ENCODE data around the gene SIN3A. TPM values are rescaled to one million over a fixed set of nuclear protein-coding genes. Genes with fewer than 3 reads are reported as not detected.
A peak's percentile ranks its signal among the peaks of the same experiment; 100 is the strongest.

Gene SIN3A
- polyA plus RNA-seq, 6 donors from 2014 or later: 14.2 to 21.4 (median 15.5) TPM

GRCh38 chr15:75364881-75365280 is 86.6 kb downstream of the SIN3A start:
- Mint-ChIP-seq H3K27ac (peak overlapping the region in 1 of 6 donors; percentile 26), H3K9me3 (no peaks in the 10 kb centered on the region), H3K4me3 (no peak overlapping the region), H3K4me1 (peaks cover 12 to 28% (median 19%) of the 10 kb centered on the region in 3 donors), H3K36me3 (no peaks in the 10 kb centered on the region), H3K27me3 (no peaks in the 10 kb centered on the region)
- no peak for ATAC-seq (ENCODE audit: low read depth in 2 of 2)
- no peak for DNase-seq

DNA sequence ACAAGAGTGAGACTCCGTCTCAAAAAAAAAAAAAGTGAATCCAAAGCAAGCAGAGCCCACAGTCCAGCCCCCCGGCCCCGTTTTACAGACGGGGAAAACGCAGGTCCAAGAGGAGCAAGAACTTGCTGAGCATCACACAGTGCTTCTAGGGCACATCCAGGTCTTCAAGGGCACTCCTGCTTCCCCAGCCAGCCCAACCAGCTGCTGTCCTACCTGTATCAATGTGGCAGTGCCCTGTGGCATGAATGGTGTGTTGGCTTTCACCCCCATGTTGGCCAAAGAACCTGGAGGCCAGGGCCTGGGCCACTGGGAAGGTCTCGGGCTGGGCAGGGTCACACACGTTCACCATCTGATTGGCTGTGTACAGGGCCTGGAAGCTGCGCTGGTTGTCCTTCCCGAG is 87.7 kb downstream of the SIN3A start:
- DNase-seq (no peak), ATAC-seq (ENCODE audit: low read depth in 2 of 2) (no peak)
- Mint-ChIP-seq H3K27me3 (no peaks in the 10 kb centered on the region), H3K36me3 (no peaks in the 10 kb centered on the region), H3K4me3 (no peak overlapping the region), H3K9me3 (no peaks in the 10 kb centered on the region), H3K4me1 (peaks cover 2 to 17% (median 8%) of the 10 kb centered on the region in 3 donors), H3K27ac (peak overlapping the region in 1 of 6 donors; percentile 53)

- DNase-seq (no peak), ATAC-seq (ENCODE audit: low read depth in 2 of 2) (no peak)
- H3K4me3 Mint-ChIP-seq: no peak overlapping the region
- no peaks in the 10 kb centered on the region for H3K36me3 Mint-ChIP-seq
- no peaks in the 10 kb centered on the region for H3K27me3 Mint-ChIP-seq
- peak overlapping the region in 1 of 6 donors; percentile 59 for H3K27ac Mint-ChIP-seq
- peaks cover 0 to 12% (median 4%) of the 10 kb centered on the region in 3 donors for H3K4me1 Mint-ChIP-seq
- H3K9me3 Mint-ChIP-seq: no peaks in the 10 kb centered on the region
These were observed 88.7 kb downstream of the SIN3A start for GRCh38 chr15:75362642-75363249.

- H3K4me1 Mint-ChIP-seq: peaks cover 0 to 6% (median 4%) of the 10 kb centered on the region in 3 donors
- no peak for ATAC-seq (ENCODE audit: low read depth in 2 of 2)
- no peak overlapping the region for H3K27ac Mint-ChIP-seq
- no peak for DNase-seq
- H3K4me3 Mint-ChIP-seq: no peak overlapping the region
- H3K9me3 Mint-ChIP-seq: no peaks in the 10 kb centered on the region
- no peaks in the 10 kb centered on the region for H3K36me3 Mint-ChIP-seq
- no peaks in the 10 kb centered on the region for H3K27me3 Mint-ChIP-seq
These were observed 89.4 kb downstream of the SIN3A start for GRCh38 chr15:75361989-75362641.

GRCh38 chr15:75361361-75361988 is 90.0 kb downstream of the SIN3A start:
- no peak overlapping the region for H3K27ac Mint-ChIP-seq
- H3K36me3 Mint-ChIP-seq: no peaks in the 10 kb centered on the region
- no peaks in the 10 kb centered on the region for H3K27me3 Mint-ChIP-seq
- no peaks in the 10 kb centered on the region for H3K4me1 Mint-ChIP-seq
- no peaks in the 10 kb centered on the region for H3K9me3 Mint-ChIP-seq
- DNase-seq: no peak
- H3K4me3 Mint-ChIP-seq: no peak overlapping the region
- no peak for ATAC-seq (ENCODE audit: low read depth in 2 of 2)

DNA sequence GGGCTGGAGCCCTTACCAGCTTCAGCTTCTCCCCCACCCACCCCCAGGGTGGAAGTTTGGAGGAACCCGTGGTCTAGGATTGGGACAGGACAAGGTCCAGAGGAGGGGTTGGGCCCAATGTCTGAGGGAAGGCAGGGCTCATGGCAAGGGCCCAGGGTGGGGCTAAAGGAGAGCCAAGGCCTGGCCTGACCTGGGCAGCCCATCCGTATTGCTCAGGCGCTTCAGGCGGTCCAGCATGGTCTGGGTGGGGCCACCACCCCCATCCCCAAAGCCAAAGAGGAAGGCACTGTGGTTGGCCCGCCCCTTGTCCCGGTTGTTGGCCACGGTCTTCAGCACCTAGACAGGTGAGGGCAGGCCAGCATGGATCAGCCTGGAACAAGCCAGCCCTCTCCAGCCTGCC is 90.6 kb downstream of the SIN3A start:
- no peaks in the 10 kb centered on the region for H3K36me3 Mint-ChIP-seq

GRCh38 chr15:75360391-75360790 is 91.1 kb downstream of the SIN3A start:
- H3K36me3 Mint-ChIP-seq: no peaks in the 10 kb centered on the region
- no peak for ATAC-seq (ENCODE audit: low read depth in 2 of 2)
- H3K9me3 Mint-ChIP-seq: no peaks in the 10 kb centered on the region
- DNase-seq: no peak
- H3K4me1 Mint-ChIP-seq: no peaks in the 10 kb centered on the region
- peak overlapping the region in 1 of 8 donors; percentile 35 for H3K4me3 Mint-ChIP-seq
- H3K27me3 Mint-ChIP-seq: no peaks in the 10 kb centered on the region
- H3K27ac Mint-ChIP-seq: peak overlapping the region in 4 of 6 donors; percentile 29 to 90 (median 56)

More for the DNA sequence above, 90.6 kb downstream of the SIN3A start:
- no peaks in the 10 kb centered on the region for H3K27me3 Mint-ChIP-seq
- no peaks in the 10 kb centered on the region for H3K9me3 Mint-ChIP-seq
- ATAC-seq (ENCODE audit: low read depth in 2 of 2): no peak
- no peaks in the 10 kb centered on the region for H3K4me1 Mint-ChIP-seq
- DNase-seq: no peak
- no peak overlapping the region for H3K4me3 Mint-ChIP-seq
- peak overlapping the region in 3 of 6 donors; percentile 29 to 90 (median 65) for H3K27ac Mint-ChIP-seq

- H3K4me1 Mint-ChIP-seq: peaks cover 0 to 2% (median 0%) of the 10 kb centered on the region in 3 donors
- DNase-seq (no peak), ATAC-seq (ENCODE audit: low read depth in 2 of 2) (no peak)
- H3K9me3 Mint-ChIP-seq: no peaks in the 10 kb centered on the region
- H3K27me3 Mint-ChIP-seq: no peaks in the 10 kb centered on the region
- no peak overlapping the region for H3K27ac Mint-ChIP-seq
- H3K4me3 Mint-ChIP-seq: no peak overlapping the region
- H3K36me3 Mint-ChIP-seq: no peaks in the 10 kb centered on the region
These were observed 91.8 kb downstream of the SIN3A start for GRCh38 chr15:75359537-75360250.

GRCh38 chr15:75358771-75359536 is 92.5 kb downstream of the SIN3A start:
- ATAC-seq (ENCODE audit: low read depth in 2 of 2) (no peak), DNase-seq (no peak)
- no peaks in the 10 kb centered on the region for H3K36me3 Mint-ChIP-seq
- H3K4me3 Mint-ChIP-seq: peak overlapping the region in 1 of 8 donors; percentile 18
- peak overlapping the region in 2 of 6 donors; percentile 39 to 71 for H3K27ac Mint-ChIP-seq
- H3K27me3 Mint-ChIP-seq: no peaks in the 10 kb centered on the region
- H3K4me1 Mint-ChIP-seq: peaks cover 0 to 5% (median 0%) of the 10 kb centered on the region in 3 donors
- no peaks in the 10 kb centered on the region for H3K9me3 Mint-ChIP-seq

DNA sequence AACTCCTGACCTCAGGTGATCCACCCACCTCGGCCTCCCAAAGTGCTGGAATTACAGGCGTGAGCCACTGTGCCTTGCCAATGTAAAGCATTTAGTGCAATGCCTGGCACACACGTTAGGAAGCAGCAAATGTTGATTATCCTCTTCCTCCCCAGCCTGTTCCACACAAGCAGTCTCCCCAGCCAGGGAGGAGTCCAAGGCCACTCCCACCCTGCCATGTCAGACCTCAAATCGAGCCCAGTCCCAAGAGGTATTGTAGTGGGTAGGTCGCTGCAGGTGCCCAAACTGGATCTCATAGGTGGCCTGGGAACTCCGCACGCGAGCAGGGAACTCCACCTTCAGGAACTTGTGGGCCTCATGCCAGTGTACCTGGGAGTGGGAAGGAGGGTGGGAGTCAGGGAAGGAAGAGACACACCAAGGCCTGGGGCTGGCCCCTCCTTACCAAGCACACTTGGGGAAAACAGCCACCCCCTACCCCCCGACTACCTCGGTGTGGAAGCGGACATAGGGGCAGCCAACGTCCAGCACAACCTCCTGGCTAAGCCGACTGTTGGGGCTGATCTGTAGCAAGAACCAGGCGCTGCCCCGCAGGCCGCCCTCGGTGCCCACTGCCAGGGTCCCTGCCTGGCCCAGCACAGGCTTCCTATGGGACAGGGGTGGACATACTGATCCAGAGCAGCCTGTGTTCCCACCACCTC is 93.4 kb downstream of the SIN3A start:
- H3K36me3 Mint-ChIP-seq: no peaks in the 10 kb centered on the region
- no peaks in the 10 kb centered on the region for H3K9me3 Mint-ChIP-seq
- DNase-seq (no peak), ATAC-seq (ENCODE audit: low read depth in 2 of 2) (no peak)
- H3K4me1 Mint-ChIP-seq: peaks cover 0 to 5% (median 0%) of the 10 kb centered on the region in 3 donors
- H3K4me3 Mint-ChIP-seq: peak overlapping the region in 1 of 8 donors; percentile 18
- no peaks in the 10 kb centered on the region for H3K27me3 Mint-ChIP-seq
- peak overlapping the region in 4 of 6 donors; percentile 39 to 85 (median 50) for H3K27ac Mint-ChIP-seq

DNA sequence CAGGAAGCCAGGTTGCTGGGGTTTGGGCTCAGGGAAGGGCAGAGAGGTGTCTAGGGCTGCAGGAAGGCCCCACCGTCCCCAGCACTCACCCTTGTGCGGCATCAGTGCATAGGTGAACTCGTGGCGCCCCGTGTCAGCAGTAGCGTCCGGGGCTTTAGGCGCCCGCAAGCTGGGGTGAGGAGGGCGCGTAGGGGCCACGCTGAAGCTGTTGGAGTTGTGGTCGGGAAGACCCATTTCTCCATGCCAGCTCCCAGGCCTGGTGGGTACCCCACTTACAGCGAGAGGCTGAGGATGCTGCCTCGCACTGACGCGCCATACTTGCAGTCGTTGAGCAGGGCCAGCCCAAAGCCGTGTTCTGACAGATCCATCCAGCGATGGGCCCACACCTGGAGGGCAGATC is 95.0 kb downstream of the SIN3A start:
- H3K36me3 Mint-ChIP-seq: no peaks in the 10 kb centered on the region
- H3K27me3 Mint-ChIP-seq: no peaks in the 10 kb centered on the region
- peak overlapping the region in 1 of 8 donors; percentile 15 for H3K4me3 Mint-ChIP-seq
- H3K9me3 Mint-ChIP-seq: no peaks in the 10 kb centered on the region
- ATAC-seq (ENCODE audit: low read depth in 2 of 2) (peak in 1 of 2 donors; percentile 4), DNase-seq (peak; percentile 24)
- H3K27ac Mint-ChIP-seq: peak overlapping the region in 5 of 6 donors; percentile 21 to 99 (median 63)
- H3K4me1 Mint-ChIP-seq: peaks cover 0 to 5% (median 0%) of the 10 kb centered on the region in 3 donors

GRCh38 chr15:75356006-75356405 is 95.5 kb downstream of the SIN3A start:
- peak overlapping the region in 1 of 8 donors; percentile 15 for H3K4me3 Mint-ChIP-seq
- peaks cover 3 to 9% (median 4%) of the 10 kb centered on the region in 3 donors for H3K4me1 Mint-ChIP-seq
- H3K36me3 Mint-ChIP-seq: peaks cover 0 to 2% of the 10 kb centered on the region in 2 donors
- no peak for DNase-seq
- peaks cover 0 to 2% (median 0%) of the 10 kb centered on the region in 7 donors for H3K9me3 Mint-ChIP-seq
- peak overlapping the region in 4 of 6 donors; percentile 39 to 99 (median 72) for H3K27ac Mint-ChIP-seq
- H3K27me3 Mint-ChIP-seq: no peaks in the 10 kb centered on the region
- no peak for ATAC-seq (ENCODE audit: low read depth in 2 of 2)
